Endothelial cell of umbilical vein (primary cell): Measurements from ENCODE around the gene GDI1. TPM values are rescaled to one million over a fixed set of nuclear protein-coding genes. Genes with fewer than 3 reads are reported as not detected.
"Not testable (repeated sequence)": the region's sequence is repeated elsewhere in the genome, so short reads cannot be mapped to it uniquely, and the experiment has no call there.

ENCODE experiments used
- Bru-seq: library from RNA; stranded (reverse); fragments of 400-500 nt; gene quantifications from one replicate; lab custom pipeline; 2021; lab: Mats Ljungman, UMichigan
- BruChase-seq, 2 experiments: library from RNA; stranded (reverse); fragments of 400-500 nt; gene quantifications; one replicate each; lab custom pipeline; 2021; lab: Mats Ljungman, UMichigan
- BruUV-seq: library from RNA; stranded (reverse); fragments of 400-500 nt; replicated peaks from 2 replicates; lab custom pipeline; 2021; lab: Mats Ljungman, UMichigan
- CTCF ChIA-PET: fragments of 300-600, 350-600 bp; sonication (Branson Sonifier 250); formaldehyde crosslinking; loops from one replicate; lab custom pipeline; 2021; ENCODE audit warnings: antibody characterized with exemption, inconsistent platforms; lab: Charles Lee
- POLR2A ChIA-PET: fragments of 300-600, 350-600 bp; sonication (Branson Sonifier 250); formaldehyde crosslinking; loops from one replicate; lab custom pipeline; 2021; ENCODE audit warnings: antibody characterized with exemption, inconsistent platforms; lab: Charles Lee
- DNase-seq: peaks from one replicate; pipeline ENCODE4 v3.0.0-alpha.2; 2011; ENCODE audit warnings: low read depth, low spot score
- FAIRE-seq: peaks from 2 replicates; lab custom pipeline; 2011; peaks lifted over from hg19 to GRCh38; lab: Jason Lieb, UNC
- H2AFZ ChIP-seq: 2 replicates; pipeline ENCODE4 v1.6.0; 2012; ENCODE audit warnings: low read depth, low read length, control low read depth, inconsistent platforms
- H3K27ac ChIP-seq: 2 replicates; pipeline ENCODE4 v1.5.1; 2011; ENCODE audit warnings: low read depth, mild to moderate bottlenecking, control low read depth, low read length, moderate library complexity; ENCODE audit not compliant: insufficient read depth
- H3K27me3 ChIP-seq, 2 experiments: 2 replicates each; pipeline versions ENCODE4 v1.6.0 to v1.6.1; 2011; ENCODE audit warnings: low read length in 2 of 2, mixed read lengths in 1 of 2; ENCODE audit not compliant: control insufficient read depth in 2 of 2, insufficient read depth in 2 of 2
- H3K36me3 ChIP-seq, 2 experiments: 2 replicates in 1 of 2; 3 replicates in 1 of 2; pipeline ENCODE4 v1.5.1; 2011; ENCODE audit warnings: low read length in 2 of 2, mild to moderate bottlenecking in 1 of 2, moderate library complexity in 1 of 2; ENCODE audit not compliant: control insufficient read depth in 2 of 2, insufficient read depth in 2 of 2; ENCODE audit errors: extremely low read depth in 1 of 2
- H3K4me1 ChIP-seq: 3 replicates; pipeline ENCODE4 v1.5.1; 2011; ENCODE audit warnings: mild to moderate bottlenecking, low read length; ENCODE audit not compliant: control insufficient read depth, insufficient read depth; ENCODE audit errors: extremely low read depth
- H3K4me2 ChIP-seq: 2 replicates; pipeline ENCODE4 v1.6.1; 2011; ENCODE audit warnings: low read length, control low read depth, mixed read lengths; ENCODE audit not compliant: insufficient read depth
- H3K4me3 ChIP-seq, 3 experiments: fragments of 200-600 bp in 1 of 3; sonication (generic), shearing (Covaris generic) in 1 of 3; replicated peaks in 1 of 3; 2 replicates each; pipeline ENCODE4 v1.5.1; 2011 to 2016; ENCODE audit warnings: control low read depth in 3 of 3, low read length in 3 of 3, mild to moderate bottlenecking in 2 of 3, inconsistent platforms in 1 of 3, low read depth in 1 of 3, moderate library complexity in 1 of 3; ENCODE audit not compliant: insufficient read depth in 1 of 3
- H3K79me2 ChIP-seq: 2 replicates; pipeline ENCODE4 v1.6.0; 2012; ENCODE audit warnings: low read length, inconsistent platforms; ENCODE audit not compliant: control insufficient read depth, insufficient read depth
- H3K9ac ChIP-seq: replicated peaks from 2 replicates; pipeline ENCODE3; 2011; ENCODE audit warnings: low read length, control low read depth; ENCODE audit not compliant: insufficient read depth; ENCODE audit errors: extremely low read depth
- H3K9me1 ChIP-seq: replicated peaks from 3 replicates; pipeline ENCODE4 v1.6.0; 2011; ENCODE audit warnings: mild to moderate bottlenecking, low read length; ENCODE audit not compliant: control insufficient read depth, insufficient read depth; ENCODE audit errors: extremely low read depth
- H3K9me3 ChIP-seq: replicated peaks from 2 replicates; pipeline ENCODE4 v1.5.1; 2012; ENCODE audit warnings: low read length, inconsistent platforms; ENCODE audit not compliant: control insufficient read depth, insufficient read depth
- H4K20me1 ChIP-seq: replicated peaks from 2 replicates; pipeline ENCODE3; 2011; ENCODE audit warnings: mild to moderate bottlenecking, low read length; ENCODE audit not compliant: control insufficient read depth, insufficient read depth; ENCODE audit errors: extremely low read depth
- POLR2AphosphoS5 ChIP-seq: IDR thresholded peaks from 2 replicates; pipeline ENCODE4 v1.6.1; 2012; ENCODE audit warnings: low read depth, mild to moderate bottlenecking, control low read depth, low read length, moderate library complexity; ENCODE audit not compliant: insufficient read depth
- dilution Hi-C: fragments of 300-500 bp; cut with MboI; formaldehyde crosslinking; loops from one replicate; pipeline ENCODE4 v1.15.0; 2019; ENCODE audit warnings: low sequenced_read_pairs; ENCODE audit not compliant: extremely low pct_ligation_motif_present
- intact Hi-C: fragments of 100-400 bp; cut with micrococcal nuclease; formaldehyde crosslinking; loops from one replicate; pipeline ENCODE4 v1.10.0; 2022
- long read RNA-seq: library from polyadenylated mRNA; stranded (forward); transcript quantifications from one replicate; pipeline ENCODE4 v2.0.0, GENCODE V29; 2021
- polyA minus RNA-seq, 3 experiments: library from RNA; depleted of rRNA, polyadenylated mRNA; stranded (reverse); fragments of >200 nt; gene quantifications; 1 replicate in 1 of 3; 2 replicates in 2 of 3; pipeline ENCODE4 v1.2.3, GENCODE V29; 2011
- polyA plus RNA-seq, 4 experiments: library from polyadenylated mRNA; depleted of rRNA in 3 of 4; stranded (reverse) in 3 of 4; unstranded in 1 of 4; fragments of >200 nt; gene quantifications; 2 replicates each; pipeline versions ENCODE4 v1.2.1 to v1.2.3, GENCODE V29; 2011 to 2012; ENCODE audit warnings: missing spikeins in 1 of 4
- total RNA-seq: library from RNA; stranded (reverse); gene quantifications from 2 replicates; pipeline ENCODE4 v1.2.3, GENCODE V29; 2021
- TF ChIP-seq, protein P1 (sequence below), 2 donors: IDR thresholded peaks; 1 replicate in 1 of 2; 2 replicates in 1 of 2; pipeline ENCODE4 v1.5.1; 2011; ENCODE audit warnings: low read length in 2 of 2, mild to moderate bottlenecking in 2 of 2, moderate library complexity in 2 of 2, control low read depth in 1 of 2, inconsistent platforms in 1 of 2, low read depth in 1 of 2; ENCODE audit not compliant: insufficient read depth in 1 of 2; ENCODE audit errors: extremely low read depth in 1 of 2

GDI1 gene
- 128 and 131 TPM in 2 replicates for total RNA-seq
- polyA plus RNA-seq: 247 and 267 TPM in 2 replicates
- polyA plus RNA-seq (2011; cell fraction: cytosol; rRNA removed): 167 and 182 TPM in 2 replicates
- polyA plus RNA-seq (2011; cell fraction: nucleus; rRNA removed): 1,001 and 1,020 TPM in 2 replicates
- polyA plus RNA-seq (2012): 130 and 167 TPM in 2 replicates
- polyA minus RNA-seq: 141 and 144 TPM in 2 replicates
- 29.2 TPM for polyA minus RNA-seq (2011; cell fraction: cytosol; rRNA and poly(A)+ RNA removed)
- 114 and 123 TPM in 2 replicates for polyA minus RNA-seq (2011; cell fraction: nucleus; rRNA and poly(A)+ RNA removed)
- percentile 68 among the genes with signal in this experiment for Bru-seq, nascent RNA
- BruChase-seq, experiment 1, labeled RNA remaining after a 6-hour chase: percentile 98 among the genes with signal in this experiment
- BruChase-seq, experiment 2, labeled RNA remaining after a 2-hour chase: percentile 94 among the genes with signal in this experiment
- long read RNA-seq, transcript GDI1-204 (11 exons, 2,474 nt): major isoform, 173 of 263 reads
- long read RNA-seq, transcript GDI1-206 (3 exons, 754 nt): minor isoform, 11 of 263 reads
- long read RNA-seq, partial matches to known transcripts: 34 of 263 reads
- long read RNA-seq, other reads (novel, unspliced or antisense): 41 of 263 reads

DNA sequence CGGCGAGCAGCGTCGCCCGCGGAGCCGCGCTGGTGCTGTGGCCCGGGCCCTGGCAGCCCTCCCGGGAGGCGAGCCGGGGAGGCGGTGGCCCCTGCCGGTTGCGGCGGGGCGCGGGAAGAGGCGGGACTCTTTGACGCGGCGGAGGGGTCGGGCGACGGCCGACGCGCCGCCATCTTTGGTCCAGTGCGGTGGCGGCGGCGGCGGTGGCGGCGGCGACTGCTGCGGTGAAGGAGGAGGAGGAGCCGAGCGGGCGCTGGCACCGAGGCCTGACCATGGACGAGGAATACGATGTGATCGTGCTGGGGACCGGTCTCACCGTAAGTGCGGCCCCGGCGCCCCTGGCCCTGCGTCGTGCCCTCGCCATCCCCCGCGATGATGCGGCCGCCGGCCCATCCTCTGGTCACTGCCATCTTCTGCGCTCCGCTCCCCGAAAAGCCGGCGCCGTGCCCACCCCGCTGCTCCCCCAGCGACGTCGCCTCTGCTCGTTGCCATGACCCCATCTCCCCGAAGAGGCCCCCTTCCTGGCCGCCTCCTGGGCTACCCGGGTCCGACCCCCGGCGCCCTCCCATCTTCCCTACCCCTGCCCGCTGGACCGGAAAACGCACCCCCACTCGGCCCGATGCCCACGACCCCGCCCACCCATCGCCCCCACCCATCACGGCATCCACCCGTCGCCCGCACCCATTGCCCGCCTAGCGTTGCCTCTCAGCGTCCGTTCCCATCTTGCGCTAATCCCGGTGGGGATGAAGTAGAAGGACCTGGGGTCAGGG lies at the start of gene GDI1:
TSS of gene GDI1 (plus strand) at position 172 of the 770 bp plus-strand sequence. CDS start at position 273, 101 bp downstream.
- dilution Hi-C loops (no loop called here), intact Hi-C loops (no loop called here)
- Histone ChIP-seq H3K36me3 (peaks cover 4 to 39% of the 10 kb centered on the region in 2 experiments), H2AFZ (peak within 1 kb of the TSS; percentile 41), H3K9me3 (no peaks in the 10 kb centered on the region), H3K27ac (peak within 1 kb of the TSS; percentile 55), H3K9me1 (no peaks in the 10 kb centered on the region), H3K27me3 (no peaks in the 10 kb centered on the region), H3K4me1 (peaks cover 7% of the 10 kb centered on the region), H3K4me2 (peak within 1 kb of the TSS; percentile 75), H4K20me1 (no peaks in the 10 kb centered on the region), H3K79me2 (peaks cover 41% of the 10 kb centered on the region), H3K4me3 (peak within 1 kb of the TSS; percentile 50 to 94 (median 75)), H3K9ac (peak within 1 kb of the TSS; percentile 59)
- ChIA-PET CTCF (no interaction called here), POLR2A (no interaction called here)
- DNase-seq (no peak), FAIRE-seq (no peak)
- no TSS peak for BruUV-seq
- TF ChIP-seq, protein P1, sequence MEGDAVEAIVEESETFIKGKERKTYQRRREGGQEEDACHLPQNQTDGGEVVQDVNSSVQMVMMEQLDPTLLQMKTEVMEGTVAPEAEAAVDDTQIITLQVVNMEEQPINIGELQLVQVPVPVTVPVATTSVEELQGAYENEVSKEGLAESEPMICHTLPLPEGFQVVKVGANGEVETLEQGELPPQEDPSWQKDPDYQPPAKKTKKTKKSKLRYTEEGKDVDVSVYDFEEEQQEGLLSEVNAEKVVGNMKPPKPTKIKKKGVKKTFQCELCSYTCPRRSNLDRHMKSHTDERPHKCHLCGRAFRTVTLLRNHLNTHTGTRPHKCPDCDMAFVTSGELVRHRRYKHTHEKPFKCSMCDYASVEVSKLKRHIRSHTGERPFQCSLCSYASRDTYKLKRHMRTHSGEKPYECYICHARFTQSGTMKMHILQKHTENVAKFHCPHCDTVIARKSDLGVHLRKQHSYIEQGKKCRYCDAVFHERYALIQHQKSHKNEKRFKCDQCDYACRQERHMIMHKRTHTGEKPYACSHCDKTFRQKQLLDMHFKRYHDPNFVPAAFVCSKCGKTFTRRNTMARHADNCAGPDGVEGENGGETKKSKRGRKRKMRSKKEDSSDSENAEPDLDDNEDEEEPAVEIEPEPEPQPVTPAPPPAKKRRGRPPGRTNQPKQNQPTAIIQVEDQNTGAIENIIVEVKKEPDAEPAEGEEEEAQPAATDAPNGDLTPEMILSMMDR (IDR thresholded peaks at IDR 0.05; ENCODE audit: extremely low read depth in 1 of 2, insufficient read depth in 1 of 2, low read depth in 1 of 2, low read length in 2 of 2): no peak
- peak; percentile 38 for TF ChIP-seq POLR2AphosphoS5

DNA sequence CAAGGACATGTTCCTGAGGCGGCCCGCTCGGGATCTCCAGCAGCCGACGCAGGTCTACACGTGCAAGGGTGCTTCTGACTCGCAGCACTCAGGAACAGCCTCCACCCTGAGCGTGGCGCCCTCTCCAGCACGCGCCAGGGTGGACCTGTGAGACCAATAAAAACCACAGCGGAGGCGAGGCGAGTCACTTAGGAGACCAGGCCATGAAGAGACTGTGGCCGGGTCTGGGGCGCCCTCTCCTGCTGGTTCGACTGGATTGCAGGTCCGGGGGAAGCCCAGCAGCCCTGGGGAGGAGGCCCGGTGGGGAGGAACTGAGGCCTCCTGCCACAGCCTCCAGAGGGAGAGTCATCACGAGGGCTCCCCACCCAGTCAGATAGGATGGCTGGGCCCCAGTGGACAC lies 48.9 kb upstream of the GDI1 start:
- H4K20me1 ChIP-seq, BruUV-seq, dilution Hi-C loops, CTCF ChIA-PET, H2AFZ ChIP-seq, H3K79me2 ChIP-seq, H3K9ac ChIP-seq, H3K4me1 ChIP-seq, H3K27me3 ChIP-seq, H3K9me1 ChIP-seq, H3K9me3 ChIP-seq, H3K36me3 ChIP-seq, DNase-seq, intact Hi-C loops, POLR2A ChIA-PET, H3K27ac ChIP-seq, H3K4me3 ChIP-seq, H3K4me2 ChIP-seq: not testable (repeated sequence)
- FAIRE-seq: peak; percentile 97

DNA sequence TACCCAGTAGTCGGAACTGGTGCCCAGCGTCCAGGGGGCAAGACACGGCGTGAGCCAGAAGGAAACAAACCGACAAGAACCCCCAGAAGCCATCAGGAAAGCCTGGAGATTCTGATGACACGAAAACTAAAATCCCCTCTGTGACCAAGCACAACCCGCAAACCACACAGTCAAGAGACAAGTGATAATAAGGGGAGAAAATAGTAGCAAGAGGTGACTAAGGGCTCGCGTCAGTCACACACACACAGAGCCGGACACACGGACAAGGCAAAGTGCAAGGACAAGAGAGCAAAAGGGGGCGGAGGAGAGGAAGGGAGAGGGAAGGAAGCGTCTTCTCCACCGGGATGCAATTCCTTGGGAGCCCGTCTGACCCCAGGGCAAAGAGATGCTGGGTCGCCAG lies 48.3 kb upstream of the GDI1 start:
- H4K20me1 ChIP-seq, DNase-seq, H3K79me2 ChIP-seq, H3K27ac ChIP-seq, BruUV-seq, H3K27me3 ChIP-seq, intact Hi-C loops, H3K36me3 ChIP-seq, H2AFZ ChIP-seq, H3K9ac ChIP-seq, H3K4me2 ChIP-seq, H3K9me3 ChIP-seq, POLR2A ChIA-PET, dilution Hi-C loops, H3K4me1 ChIP-seq, CTCF ChIA-PET, H3K9me1 ChIP-seq, H3K4me3 ChIP-seq: not testable (repeated sequence)
- FAIRE-seq: peak; percentile 93
